Activated CD4-positive, alpha-beta T cell treated with anti-CD3 and anti-CD28 coated beads, Interleukin-2, amount 10 ng/mL, durations not matched to agents 24 days and 14 days (primary cell): ENCODE data around the gene RASEF. TPM values are rescaled to one million over a fixed set of nuclear protein-coding genes. Genes with fewer than 3 reads are reported as not detected.
"Not testable (repeated sequence)": the region's sequence is repeated elsewhere in the genome, so short reads cannot be mapped to it uniquely, and the experiment has no call there.

Source experiments
- DNase-seq: peaks from one replicate; pipeline ENCODE4 v3.0.0; 2022
- H3K27ac Mint-ChIP-seq: one replicate; pipeline ENCODE4 v1.8.0; 2022; ENCODE audit warnings: mild to moderate bottlenecking, mixed read lengths
- H3K27me3 Mint-ChIP-seq: one replicate; pipeline ENCODE4 v1.8.0; 2022; ENCODE audit warnings: mixed read lengths
- H3K36me3 Mint-ChIP-seq: one replicate; pipeline ENCODE4 v1.8.0; 2022; ENCODE audit warnings: low read depth, mild to moderate bottlenecking, mixed read lengths
- H3K4me1 Mint-ChIP-seq: one replicate; pipeline ENCODE4 v1.8.0; 2021; ENCODE audit warnings: mixed read lengths
- H3K4me3 Mint-ChIP-seq: one replicate; pipeline ENCODE4 v1.8.0; 2022; ENCODE audit warnings: mild to moderate bottlenecking, moderate library complexity, mixed read lengths
- H3K9me3 Mint-ChIP-seq: one replicate; pipeline ENCODE4 v1.8.0; 2021; ENCODE audit warnings: mixed read lengths
- intact Hi-C: fragments of 100-400 bp; cut with micrococcal nuclease; formaldehyde crosslinking; loops from one replicate; pipeline ENCODE4 v1.15.1; 2023
- total RNA-seq: library from RNA; stranded (reverse); gene quantifications from 2 replicates; pipeline ENCODE4 v1.2.3, GENCODE V29; 2022

RASEF gene
- total RNA-seq, 1 donor from 2014 or later = not detected

DNA sequence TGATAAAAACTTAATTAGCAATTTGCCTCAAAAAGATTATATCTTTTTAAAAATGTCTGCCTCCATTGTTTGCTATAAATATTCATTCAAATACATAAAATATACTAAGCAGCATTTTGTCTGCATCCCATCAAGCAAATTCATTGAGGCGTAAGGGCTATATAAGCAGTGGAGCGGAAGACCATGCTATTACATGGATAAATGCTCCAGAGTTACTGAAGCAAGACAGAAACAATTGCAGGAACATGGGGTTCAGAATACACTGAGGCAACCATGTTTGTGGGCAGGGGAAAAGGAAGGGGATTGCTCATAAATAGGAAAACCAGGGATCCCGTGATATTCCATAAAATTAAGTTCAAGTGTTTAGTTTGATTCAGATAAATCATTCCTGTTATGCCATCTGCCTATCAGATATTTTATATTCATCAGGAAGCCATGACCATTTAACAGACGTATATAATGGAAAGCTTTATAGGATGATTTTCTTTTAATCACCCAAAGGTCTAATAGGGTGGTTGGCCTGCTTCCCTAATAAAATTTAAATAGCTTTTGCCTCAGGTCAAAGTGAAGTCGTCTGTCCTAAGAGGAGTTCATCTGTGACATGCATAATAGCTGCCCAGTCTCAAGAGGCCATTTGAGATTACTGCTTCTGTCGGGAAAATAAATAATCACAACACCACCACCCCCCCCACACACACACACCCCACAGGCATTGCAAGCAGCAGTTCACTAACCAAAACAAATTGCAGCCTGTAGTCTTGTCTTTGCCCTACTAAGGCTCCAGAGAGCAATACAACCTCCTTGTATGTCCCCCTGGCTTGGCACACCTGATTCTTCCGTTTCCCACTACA, 105.2 kb downstream of the RASEF start:
- Mint-ChIP-seq H3K4me1 (no peaks in the 10 kb centered on the region), H3K9me3 (no peaks in the 10 kb centered on the region), H3K27ac (no peak overlapping the region), H3K27me3 (no peaks in the 10 kb centered on the region), H3K36me3 (no peaks in the 10 kb centered on the region), H3K4me3 (no peak overlapping the region)
- DNase-seq = no peak
- intact Hi-C loops = no loop called here

DNA sequence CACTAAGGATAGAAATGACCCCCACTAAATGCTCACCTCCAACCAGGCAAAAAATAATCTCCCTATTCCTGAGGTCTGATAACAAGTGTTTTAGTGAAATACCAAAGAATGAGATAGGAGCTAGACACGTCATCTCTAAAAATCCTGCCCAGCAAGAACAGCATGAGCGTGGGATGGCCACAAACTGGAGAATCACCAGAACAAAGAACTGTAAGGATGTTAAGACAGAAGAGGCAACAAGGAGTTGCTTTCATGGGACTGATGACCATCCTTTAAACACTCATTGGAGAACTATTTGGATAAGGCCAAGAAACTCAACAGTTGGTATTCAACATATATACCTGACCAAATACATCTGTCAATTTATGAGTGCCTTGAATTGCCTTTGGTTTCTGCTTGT, 113.7 kb downstream of the RASEF start:
- H3K4me3 Mint-ChIP-seq = no peak overlapping the region
- no peak overlapping the region for H3K27ac Mint-ChIP-seq
- no peaks in the 10 kb centered on the region for H3K27me3 Mint-ChIP-seq
- DNase-seq = no peak
- no peaks in the 10 kb centered on the region for H3K36me3 Mint-ChIP-seq
- no peaks in the 10 kb centered on the region for H3K9me3 Mint-ChIP-seq
- intact Hi-C loops = no loop called here
- no peaks in the 10 kb centered on the region for H3K4me1 Mint-ChIP-seq

DNA sequence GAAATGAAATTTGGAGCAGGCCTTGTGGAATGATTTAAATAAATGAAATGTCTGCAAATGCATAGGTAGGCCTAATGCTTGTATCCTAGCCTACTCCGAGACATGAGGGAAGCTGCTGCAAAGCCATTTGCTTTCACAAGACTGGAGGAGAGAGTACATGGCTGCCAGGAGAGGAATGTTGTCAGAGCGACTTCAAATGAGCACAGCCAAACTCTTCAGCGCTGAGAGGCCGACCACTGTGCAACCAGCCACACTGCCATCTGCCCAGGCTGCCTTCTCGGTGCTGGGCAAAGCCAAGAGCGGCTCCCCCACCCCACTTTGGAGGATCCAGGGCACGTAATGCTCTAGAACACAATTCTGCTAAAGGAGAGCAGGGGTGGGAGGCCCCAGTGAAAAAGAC, 122.6 kb downstream of the RASEF start:
- no peaks in the 10 kb centered on the region for H3K9me3 Mint-ChIP-seq
- no peaks in the 10 kb centered on the region for H3K4me1 Mint-ChIP-seq
- H3K4me3 Mint-ChIP-seq = no peak overlapping the region
- no peaks in the 10 kb centered on the region for H3K36me3 Mint-ChIP-seq
- DNase-seq = no peak
- no peak overlapping the region for H3K27ac Mint-ChIP-seq
- intact Hi-C loops = no loop called here
- H3K27me3 Mint-ChIP-seq = no peaks in the 10 kb centered on the region

DNA sequence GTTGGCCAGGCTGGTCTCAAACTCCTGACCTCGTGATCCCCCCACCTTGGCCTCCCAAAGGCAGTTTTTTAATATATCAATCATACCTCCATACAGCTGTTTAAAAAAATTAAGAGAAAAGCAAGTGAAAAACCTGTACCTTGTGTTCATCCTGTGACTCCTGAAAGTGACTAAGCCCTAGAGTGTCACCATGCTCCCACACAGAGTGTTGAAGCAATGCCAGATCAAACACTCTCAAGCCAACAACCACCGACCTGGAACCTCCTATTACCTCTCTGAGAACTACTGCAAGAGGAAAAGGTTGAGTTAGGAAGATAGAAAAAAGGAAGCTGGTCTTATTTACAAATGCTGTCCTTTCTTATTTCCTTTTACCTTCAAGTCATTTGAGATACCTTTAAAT, 123.5 kb downstream of the RASEF start:
- no peak for DNase-seq
- H3K27me3 Mint-ChIP-seq = no peaks in the 10 kb centered on the region
- no peak overlapping the region for H3K27ac Mint-ChIP-seq
- H3K36me3 Mint-ChIP-seq = no peaks in the 10 kb centered on the region
- intact Hi-C loops = no loop called here
- no peak overlapping the region for H3K4me3 Mint-ChIP-seq
- no peaks in the 10 kb centered on the region for H3K4me1 Mint-ChIP-seq
- H3K9me3 Mint-ChIP-seq = no peaks in the 10 kb centered on the region

DNA sequence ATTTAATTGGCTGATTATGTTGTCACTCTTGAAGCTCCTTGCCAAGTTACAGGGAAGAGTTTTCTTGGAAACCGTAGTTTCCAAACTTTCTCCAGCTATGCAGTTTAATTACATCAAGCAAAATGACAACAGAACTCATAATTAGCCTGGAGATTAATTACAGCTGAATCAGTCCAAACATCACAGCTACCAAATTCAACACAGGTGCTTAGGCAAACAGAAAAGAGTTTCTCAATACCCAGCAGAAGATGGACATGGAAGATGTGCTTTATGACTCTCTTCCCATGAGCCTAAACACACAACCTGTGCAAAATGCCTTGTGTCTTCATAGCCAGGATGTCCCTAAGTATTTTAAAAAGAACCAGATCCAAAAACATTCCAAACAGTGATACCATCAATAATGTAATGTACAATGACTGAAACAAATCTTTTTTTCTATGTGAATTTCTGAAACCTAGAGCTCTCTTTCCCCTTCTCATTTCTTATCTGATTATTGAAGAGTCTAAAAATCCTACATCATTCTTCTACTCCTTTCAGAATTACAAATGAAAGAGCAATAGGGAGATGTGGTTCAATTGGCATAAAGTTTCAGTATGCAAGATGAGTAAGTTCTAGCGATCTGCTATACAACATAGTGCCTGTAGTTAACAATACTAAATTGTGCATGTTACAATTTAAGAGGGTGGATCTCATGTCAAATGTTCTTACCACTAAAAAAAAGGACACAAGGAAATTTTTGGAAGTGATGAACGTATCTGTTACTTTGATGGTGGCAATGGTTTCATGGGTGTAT, 124.3 kb downstream of the RASEF start:
- H3K9me3 Mint-ChIP-seq = no peaks in the 10 kb centered on the region
- H3K4me3 Mint-ChIP-seq = no peak overlapping the region
- DNase-seq = no peak
- no peak overlapping the region for H3K27ac Mint-ChIP-seq
- no peaks in the 10 kb centered on the region for H3K4me1 Mint-ChIP-seq
- H3K36me3 Mint-ChIP-seq = no peaks in the 10 kb centered on the region
- no peaks in the 10 kb centered on the region for H3K27me3 Mint-ChIP-seq
- intact Hi-C loops = no loop called here

DNA sequence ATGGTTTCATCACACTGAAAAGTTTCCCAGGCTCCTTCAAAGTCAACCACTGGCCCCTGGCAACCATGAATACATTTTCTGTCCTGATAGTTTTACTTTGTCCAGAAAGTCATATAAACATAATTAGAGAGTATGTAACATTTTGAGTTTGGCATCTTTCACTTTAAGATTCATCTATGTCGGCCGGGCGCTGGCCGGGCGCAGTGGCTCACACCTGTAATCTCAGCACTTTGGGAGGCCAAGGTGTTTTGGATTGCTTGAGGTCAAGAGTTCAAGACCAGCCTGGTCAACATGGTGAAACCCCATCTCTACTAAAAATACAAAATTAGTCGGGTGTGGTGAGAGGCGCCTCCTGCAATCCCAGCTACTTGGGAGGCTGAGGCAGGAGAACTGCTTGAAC, 126.4 kb downstream of the RASEF start:
- H3K36me3 Mint-ChIP-seq, H3K27ac Mint-ChIP-seq, DNase-seq, H3K4me1 Mint-ChIP-seq, H3K9me3 Mint-ChIP-seq, H3K27me3 Mint-ChIP-seq, intact Hi-C loops, H3K4me3 Mint-ChIP-seq: not testable (repeated sequence)

DNA sequence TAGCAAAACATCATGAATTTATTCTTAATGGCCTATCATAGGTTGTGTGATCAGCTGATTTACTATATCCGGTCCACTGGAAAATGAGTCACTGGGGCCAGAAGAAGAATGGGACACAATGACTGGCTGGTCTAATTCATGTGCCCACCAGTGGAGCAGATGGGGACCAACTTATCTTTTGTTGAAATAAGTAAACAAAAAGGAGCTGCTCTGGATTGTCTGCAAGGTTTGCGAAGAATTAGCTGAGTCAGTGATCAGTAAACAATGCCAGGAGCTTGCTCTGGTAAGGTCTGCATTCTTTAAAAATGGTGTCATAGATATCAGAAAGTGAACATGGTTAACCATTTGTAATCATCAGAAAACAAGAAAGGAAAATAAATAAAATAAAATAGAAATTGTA, 128.0 kb downstream of the RASEF start:
- no peaks in the 10 kb centered on the region for H3K9me3 Mint-ChIP-seq
- no peak overlapping the region for H3K4me3 Mint-ChIP-seq
- H3K4me1 Mint-ChIP-seq = no peaks in the 10 kb centered on the region
- H3K27ac Mint-ChIP-seq = no peak overlapping the region
- no peaks in the 10 kb centered on the region for H3K36me3 Mint-ChIP-seq
- intact Hi-C loops = no loop called here
- H3K27me3 Mint-ChIP-seq = no peaks in the 10 kb centered on the region
- no peak for DNase-seq

DNA sequence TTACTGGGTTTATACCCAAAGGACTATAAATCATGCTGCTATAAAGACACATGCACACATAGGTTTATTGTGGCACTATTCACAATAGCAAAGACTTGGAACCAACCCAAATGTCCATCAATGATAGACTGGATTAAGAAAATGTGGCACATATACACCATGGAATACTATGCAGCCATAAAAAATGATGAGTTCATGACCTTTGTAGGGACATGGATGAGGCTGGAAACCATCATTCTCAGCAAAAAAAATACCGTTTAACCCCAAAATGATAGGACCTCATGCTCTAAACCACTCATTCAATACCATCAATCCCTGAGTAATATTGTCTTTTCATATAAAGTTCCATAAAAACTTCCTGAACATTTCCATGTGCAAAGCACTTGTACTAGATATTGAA, 128.9 kb downstream of the RASEF start:
- DNase-seq, H3K36me3 Mint-ChIP-seq, H3K4me3 Mint-ChIP-seq, H3K27me3 Mint-ChIP-seq, H3K9me3 Mint-ChIP-seq, intact Hi-C loops, H3K27ac Mint-ChIP-seq, H3K4me1 Mint-ChIP-seq: not testable (repeated sequence)

DNA sequence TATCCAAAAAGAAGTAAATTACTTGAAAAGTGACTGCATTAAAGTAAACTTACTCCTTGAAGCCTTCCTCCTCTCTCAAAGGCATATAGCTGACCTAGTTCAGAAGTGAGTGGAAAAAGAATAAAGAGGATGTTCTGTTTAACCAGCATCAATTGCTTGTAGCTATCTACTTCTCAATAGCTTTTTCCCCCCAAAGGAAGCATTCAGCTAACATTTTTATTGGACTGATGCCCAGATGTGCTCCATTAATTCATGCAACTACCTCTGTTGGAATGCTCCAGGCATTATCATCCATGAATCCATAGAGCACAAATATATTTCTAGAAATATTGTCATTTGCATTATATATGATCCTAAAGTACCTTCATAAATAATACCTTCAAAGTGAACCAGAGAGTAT, 132.8 kb downstream of the RASEF start:
- H3K4me1 Mint-ChIP-seq = no peaks in the 10 kb centered on the region
- no peak overlapping the region for H3K4me3 Mint-ChIP-seq
- H3K9me3 Mint-ChIP-seq = no peaks in the 10 kb centered on the region
- no peak overlapping the region for H3K27ac Mint-ChIP-seq
- DNase-seq = no peak
- no peaks in the 10 kb centered on the region for H3K36me3 Mint-ChIP-seq
- intact Hi-C loops = no loop called here
- no peaks in the 10 kb centered on the region for H3K27me3 Mint-ChIP-seq
